NCI-H2196 (cell line): ENCODE data around the gene NPFFR2.
"Not testable (repeated sequence)": the region's sequence is repeated elsewhere in the genome, so short reads cannot be mapped to it uniquely, and the experiment has no call there.

Experiments used
- DNase-seq: peaks from one replicate; lab custom pipeline; 2025; ENCODE audit not compliant: unreplicated experiment; lab: John Stamatoyannopoulos, UW

The NPFFR2 gene

DNA sequence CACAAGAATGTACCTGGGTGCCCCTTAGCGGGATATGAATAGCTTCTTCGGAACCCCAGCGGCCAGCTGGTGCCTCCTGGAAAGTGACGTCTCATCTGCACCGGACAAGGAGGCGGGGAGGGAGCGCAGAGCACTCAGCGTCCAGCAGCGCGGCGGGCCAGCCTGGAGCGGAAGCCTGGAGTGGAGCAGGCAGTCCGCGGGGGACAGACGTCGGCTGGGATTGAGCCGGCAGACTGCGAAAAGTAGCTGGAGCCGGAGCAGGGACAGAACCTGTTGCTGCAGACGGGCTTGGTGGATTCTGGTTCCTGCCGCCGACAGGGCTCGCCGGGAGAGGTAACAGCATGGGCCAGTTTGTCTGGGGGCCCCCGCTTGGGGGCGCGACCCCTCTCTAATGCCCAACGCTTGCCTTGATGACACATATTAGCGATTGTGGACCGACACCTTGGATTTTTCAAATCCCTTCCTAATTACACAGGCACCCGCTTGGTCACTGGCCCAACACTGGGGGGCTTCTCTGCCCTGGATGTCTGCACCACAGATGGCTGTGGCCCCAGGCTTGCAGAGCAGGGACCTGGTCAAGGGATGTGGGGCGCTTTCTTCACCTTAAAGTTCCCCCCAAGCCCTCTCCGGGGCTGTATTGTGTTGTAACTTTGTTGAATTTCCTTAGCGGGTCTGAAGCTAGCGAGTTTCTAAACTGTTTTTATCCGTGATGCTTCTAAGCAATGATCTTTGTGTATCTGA lies at the start of gene NPFFR2:
Gene NPFFR2, plus strand, starts transcription at position 133 of the 741 bp plus-strand sequence. CDS start 96,592 bp downstream, outside the sequence.
- no peak for DNase-seq

DNA sequence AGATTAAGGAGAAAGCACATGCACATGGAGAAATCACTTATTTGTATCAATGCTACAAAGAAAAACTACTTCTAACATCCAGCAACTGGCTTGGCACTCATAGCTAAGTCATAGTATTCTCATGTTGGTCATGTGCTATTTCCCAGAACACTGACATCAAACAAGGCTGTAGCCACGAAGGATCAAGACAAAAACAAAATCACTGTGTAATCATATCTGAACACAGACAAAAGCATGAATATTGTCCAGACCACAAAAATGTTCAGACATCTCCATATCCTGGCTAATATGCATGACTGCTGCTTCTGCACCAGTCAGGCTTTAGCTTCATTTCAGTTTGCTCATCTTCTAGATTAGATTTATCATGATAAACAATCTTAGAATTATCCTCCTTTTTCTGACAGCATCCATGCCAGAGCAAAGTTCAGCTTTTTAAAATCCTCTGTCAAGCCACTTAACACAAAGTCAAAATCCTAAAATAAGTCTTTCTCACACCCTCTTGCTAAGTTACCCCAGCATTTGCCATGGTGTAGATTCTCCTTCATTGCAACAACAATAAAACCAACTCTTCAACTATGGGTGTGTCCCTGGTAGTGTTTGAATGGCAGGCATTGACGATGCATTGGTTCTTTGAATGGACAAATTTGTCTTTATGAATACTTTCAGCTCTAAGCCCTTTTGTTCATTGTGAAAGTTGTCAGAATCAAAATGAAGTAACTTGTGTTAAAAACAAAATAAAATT lies 39.1 kb upstream of the NPFFR2 start:
- DNase-seq, result no peak

DNA sequence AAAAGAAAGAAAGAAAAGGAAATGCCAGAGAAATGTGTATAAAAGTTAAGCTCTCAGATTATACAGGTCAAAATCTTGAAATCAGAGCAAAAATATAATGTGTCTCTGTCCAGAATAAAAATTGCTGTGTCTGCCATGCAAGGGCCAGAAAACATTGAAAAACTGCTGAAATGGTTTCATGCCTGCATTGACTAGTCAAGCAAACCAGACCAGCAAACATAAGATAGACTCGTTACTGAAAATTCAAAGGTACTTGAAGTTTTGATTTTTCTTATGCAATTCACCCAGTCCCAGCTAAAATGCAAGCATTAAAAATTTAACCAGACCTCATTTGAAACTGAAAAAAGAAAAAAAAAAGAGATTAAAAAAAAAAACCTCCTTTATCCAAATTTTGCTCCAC lies 37.2 kb upstream of the NPFFR2 start:
- DNase-seq, result no peak

DNA sequence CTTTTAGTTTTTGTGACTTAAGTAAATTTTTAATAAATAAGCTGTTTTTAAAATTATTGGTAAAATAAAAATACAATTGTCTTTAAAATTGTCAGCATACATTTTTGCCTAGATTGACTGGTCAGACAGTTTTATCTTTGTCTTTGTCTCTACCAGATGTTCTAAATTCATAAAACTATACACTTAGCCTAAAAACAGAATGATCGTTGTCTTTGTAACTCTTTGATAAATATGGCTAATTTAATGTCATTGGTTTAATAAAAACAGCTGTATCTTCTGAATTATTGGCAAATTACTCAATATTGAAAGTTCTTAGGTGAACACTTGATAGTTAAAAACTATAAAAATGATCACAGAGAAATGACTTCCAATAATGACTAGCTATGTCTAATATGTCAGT lies 36.5 kb upstream of the NPFFR2 start:
- DNase-seq, result no peak

DNA sequence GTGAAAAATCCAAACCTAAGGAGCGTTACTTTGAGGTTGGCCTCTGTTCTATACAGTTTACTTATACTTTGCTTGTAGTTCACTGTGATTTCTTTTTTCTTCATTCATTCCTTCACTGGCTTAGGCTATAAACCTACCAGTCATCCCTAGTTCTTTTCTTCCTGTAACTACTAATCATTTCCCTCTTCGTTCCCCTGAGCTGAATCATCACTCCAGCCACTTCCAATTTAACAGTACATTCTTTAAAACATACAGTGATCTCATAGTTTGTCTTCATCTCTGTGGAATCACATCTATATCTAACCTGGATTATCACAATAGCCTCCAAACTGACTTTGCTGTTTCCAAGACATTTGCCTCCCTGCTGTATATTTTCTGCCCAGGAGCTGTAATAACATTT lies 25.2 kb upstream of the NPFFR2 start:
- DNase-seq, result no peak

DNA sequence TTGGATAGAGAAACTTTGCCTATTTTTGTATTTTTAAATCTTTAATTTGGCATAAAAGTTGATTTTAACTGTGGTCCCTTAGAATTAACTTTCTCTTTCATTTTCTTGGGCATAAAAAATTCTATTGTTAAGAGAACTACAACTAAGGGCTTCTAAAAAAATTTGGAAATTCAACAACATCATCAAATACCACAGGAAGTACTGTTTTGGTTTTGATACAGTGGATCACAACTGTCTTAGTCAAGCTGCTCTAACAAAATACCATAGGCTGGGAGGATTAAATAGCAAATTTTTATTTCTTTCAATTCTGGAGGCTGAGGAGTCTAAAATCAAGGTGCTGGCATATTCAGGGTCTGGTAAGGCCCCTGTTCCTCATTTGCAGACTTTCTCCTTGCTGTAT lies 19.9 kb upstream of the NPFFR2 start:
- DNase-seq, result no peak

DNA sequence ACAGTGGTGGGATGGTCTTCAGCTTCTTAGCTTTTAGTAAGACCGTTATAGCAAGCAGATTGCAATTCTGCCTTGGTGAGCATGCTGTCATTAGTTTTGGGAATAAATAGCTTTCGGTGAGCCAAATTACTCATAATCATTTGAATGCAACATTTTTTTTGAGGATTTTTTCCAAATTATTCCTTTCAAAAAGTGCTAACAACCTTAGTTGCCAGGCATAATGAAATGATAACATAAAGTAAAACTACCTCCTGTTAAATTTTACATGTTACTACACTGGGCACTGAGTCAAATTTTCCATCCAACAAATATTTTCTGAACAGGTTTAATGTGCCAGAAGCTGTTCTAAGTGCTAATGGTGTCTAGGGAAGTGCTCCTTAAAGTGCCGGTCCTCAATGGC lies 15.8 kb upstream of the NPFFR2 start:
- DNase-seq, result no peak

DNA sequence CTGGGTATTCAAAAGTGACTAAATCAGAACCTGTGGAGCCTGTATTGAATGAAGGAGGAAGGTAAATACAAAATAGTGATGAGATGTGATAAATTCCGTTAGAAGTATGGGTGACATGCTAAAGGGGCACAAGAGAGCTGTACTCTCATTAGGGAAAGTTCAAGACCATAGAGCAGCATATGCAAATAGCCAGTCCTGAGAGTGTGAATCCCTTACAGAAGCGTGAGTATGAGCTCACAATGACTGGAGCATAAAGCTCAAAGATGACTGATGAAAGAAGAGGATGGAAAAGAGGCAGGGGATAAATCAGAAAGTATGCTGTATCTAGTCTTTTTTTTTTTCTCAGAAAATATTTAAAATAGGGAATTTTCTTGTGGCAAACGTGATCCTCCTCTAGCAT lies 12.1 kb upstream of the NPFFR2 start:
- DNase-seq, result no peak

DNA sequence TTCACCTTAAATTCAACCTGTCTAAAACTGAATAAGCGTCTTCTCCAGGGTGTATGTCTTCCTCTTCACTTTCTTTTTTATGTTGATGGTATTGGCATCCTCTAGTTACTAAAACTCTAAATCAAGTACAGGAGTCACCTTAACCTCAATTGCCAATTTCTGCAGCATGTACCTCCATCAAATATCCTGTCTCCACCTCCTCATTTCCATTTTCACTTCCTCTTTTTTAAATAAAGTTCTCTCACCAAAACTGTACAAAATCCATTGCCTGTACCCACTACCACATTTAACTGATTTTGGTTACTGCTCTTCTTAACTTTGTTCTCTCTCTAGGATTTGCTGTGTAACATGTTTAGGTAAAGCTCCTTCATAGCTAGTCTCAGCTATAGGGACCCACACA lies 9.2 kb upstream of the NPFFR2 start:
- no peak for DNase-seq

DNA sequence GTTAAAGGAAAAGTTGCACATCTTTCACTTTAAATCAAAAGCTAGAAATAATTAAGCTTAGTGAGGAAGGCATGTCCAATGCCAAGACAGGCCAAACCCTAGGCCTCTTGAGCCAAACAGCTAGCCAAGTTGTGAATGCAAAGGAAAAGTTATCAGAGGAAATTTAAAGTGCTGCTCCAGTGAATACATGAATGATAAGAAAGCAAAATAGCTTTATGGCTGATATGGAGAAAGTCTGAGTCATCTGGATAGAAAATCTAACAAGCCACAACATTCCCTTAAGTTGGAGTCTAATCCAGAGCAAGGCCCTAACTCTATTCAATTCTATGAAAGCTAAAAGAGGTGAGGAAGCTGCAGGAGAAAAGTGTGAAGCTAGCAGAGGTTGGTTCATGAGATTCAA lies 23.8 kb downstream of the NPFFR2 start:
- DNase-seq, result no peak

DNA sequence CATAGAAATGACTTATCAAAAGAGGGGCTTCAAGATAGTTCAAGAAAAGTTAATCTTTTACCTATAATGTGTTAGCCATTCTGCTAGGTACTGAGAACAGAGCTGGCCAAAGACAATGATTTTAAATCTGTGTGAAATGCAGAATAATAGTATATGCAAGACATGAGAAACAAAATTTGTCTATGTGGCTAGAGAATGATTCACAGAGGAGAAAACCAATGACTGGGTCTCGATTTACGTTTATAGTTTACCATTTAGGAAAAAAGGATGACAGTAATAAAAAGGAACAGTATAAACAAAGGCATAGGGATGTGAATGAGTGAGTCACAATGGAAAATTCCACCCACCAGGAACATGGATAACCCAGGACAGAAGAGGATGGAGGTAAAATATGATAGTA lies 31.9 kb downstream of the NPFFR2 start:
- DNase-seq, result no peak

DNA sequence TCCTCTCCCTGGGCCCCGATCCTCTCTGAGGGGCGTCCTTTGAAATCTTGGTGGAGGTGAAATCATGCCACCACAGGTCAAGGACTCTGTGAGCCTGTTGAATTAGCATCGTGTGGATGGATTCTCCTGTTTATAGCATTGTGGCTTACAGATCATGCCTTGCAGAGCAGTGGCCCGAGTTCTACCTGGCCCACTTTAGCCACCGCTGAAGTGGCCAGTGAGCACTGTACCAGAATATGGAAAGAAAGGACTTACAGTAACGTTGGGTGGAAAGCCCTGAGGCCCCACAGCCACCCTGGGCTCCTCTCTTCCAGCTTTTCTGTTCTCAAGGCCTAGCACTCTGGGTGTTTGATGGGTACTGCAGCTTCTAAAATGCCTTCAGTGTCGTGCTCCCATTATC lies 35.3 kb downstream of the NPFFR2 start:
- no peak for DNase-seq

DNA sequence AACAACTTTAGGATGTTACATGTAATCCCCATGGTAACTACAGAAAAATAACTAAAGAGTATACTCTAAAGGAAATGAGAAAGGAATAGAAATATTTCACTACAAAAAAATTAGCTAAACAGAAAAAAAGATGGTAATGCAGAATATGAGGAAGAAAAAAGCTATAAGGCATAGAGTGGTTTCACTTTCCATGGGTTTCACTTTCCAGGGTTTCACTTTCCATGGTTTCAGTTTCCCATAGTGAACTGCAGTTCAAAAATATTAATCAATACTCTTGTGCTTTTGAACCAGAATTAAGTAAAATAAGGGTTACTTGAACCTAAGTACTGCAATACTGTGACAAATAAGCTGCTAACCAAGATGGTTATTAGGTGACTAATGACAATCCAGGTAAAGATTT lies 42.0 kb downstream of the NPFFR2 start:
- no peak for DNase-seq

DNA sequence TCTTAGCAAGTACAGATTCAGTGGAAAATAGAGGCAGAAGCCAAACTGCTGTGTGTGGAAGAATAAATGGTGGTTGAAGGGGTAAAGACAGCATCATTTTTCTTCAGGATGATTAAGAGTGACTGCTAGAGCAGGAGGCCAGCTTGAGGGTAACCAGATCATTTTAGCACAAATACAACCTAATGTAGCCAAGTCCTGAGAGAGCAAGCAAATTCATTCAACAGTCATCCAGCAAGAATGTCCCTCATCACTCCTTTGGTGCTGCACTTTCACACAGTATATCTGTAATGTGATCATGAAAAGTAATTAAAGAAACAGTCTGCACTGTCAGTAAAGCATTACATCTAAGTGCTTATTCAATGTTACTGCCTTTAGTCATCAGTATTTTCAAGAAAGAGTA lies 44.8 kb downstream of the NPFFR2 start:
- no peak for DNase-seq

DNA sequence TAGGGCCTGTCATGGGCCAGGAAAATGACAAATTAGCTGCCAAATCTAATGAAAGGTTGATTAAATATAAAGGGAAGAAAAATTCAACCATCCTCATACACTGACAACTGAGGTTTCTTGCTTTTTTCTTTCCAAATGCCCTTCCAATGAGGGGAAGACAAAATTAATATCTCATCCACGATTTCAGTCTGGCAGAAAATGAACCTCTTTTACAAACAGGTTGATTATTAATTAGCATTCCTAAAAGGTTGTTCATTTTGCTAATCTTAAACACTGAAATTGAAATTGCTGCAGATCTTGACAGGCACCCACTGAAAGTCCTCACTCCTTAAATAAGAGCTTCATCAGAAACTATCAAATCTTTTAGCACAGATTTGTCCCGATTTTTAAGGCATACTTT lies 45.5 kb downstream of the NPFFR2 start:
- DNase-seq, result no peak

DNA sequence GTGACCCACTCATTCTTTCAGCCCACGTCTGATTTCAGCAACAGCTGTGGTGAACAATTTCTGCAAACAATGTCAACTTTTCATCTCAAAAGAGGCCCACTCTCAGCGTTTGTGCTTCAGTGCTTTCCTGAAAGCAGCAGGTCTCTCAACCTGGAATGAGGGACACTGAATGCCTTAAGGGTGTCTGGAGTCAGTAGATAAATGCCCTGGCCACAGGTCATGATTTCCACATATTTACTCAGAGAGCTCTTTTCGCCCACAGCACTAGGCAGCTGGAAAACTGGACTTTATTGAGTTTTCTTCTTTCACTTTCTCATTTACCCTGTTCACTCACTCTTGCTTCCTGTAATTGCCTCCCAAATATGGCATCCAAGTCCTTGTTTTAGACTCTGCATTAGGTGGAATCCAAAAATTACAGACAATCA lies 52.8 kb downstream of the NPFFR2 start:
- no peak for DNase-seq

DNA sequence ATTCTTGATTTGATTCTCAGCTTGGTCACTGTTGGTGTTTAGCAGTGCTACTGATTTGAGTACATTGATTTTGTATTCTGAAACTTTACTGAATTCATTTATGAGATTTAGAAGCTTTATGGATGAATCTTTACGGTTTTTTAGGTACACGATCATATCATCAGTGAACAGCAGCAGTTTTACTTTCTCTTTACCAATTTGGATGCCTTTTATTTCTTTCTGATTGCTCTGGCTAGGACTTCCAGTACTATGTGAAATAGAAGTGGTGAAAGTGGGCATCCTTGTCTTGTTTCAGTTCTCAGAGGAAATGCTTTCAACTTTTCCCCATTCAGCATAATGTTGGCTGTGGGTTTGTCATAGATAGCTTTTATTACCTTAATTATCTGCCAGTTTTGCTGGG lies 58.8 kb downstream of the NPFFR2 start:
- DNase-seq, result not testable (repeated sequence)

DNA sequence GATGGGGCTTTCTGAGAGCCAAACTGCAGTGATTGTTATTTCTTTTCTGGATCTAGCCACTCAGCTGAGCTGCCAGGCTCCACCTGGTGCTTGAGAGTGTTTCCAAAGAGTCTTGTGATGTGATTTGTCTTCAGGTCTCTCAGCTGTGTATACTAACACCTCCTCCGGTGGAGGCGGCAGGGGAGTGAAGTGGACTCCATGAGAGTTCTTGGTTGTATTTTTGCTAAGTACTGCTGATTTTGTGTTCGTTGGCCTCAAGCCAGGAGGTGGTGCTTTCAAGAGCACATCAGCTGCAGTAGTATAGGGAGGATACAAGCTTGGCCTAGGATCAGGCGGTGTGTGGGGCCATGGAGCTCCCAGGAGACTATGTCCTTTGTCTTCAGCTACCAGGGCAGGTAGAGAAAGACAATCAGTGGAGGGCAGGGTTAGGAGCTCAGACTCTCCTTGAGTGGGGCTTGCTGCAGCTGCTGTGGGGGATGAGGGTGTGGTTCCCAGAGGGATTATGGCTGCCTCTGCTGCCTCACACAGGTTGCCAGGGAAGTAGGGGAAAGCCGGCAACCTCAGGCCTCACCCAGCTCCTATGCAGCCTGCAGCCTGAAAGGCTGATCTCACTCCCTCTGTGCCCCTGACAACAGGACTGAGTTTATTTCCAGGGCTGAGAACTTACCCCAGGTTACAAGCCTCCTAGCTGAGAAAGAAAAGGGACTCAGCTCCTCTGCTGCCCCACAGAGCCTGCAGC lies 62.4 kb downstream of the NPFFR2 start:
- no peak for DNase-seq

DNA sequence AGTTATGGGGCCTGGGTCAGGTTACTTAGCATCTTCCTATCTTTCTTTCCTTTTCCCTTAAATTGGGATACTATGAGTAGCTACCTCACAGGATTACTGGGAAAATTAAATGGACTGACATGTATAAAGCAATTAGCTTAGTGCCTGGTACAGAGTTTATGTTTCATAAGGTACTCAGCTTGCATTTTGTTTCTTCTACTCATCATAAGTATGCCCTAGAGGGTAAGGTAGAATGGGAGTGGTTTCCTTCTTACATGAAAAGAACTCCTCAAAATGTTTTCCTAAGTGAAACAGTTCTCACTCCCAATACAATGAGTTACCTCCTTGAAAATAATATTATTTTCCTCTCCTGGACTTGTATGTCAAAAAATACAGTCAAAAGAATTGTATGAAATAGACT lies 75.7 kb downstream of the NPFFR2 start:
- no peak for DNase-seq

DNA sequence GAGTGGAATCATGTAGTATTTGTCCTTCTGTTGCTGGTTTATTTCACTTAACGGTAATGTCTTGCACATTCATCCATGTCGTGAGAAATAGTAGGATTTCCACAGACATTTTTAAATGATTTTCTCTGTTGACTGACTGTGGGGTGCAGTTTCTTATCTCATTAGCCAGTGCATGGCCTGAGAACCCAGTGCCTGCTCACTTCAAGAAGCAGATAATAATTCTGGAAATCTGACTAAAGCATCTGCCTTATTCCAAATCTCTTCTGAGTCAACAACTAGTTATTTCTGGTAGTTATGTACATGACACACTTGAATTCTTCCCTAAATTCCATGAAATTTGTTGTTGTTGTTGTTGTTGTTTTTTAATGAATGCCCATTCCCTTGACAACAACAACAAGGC lies 77.6 kb downstream of the NPFFR2 start:
- no peak for DNase-seq

DNA sequence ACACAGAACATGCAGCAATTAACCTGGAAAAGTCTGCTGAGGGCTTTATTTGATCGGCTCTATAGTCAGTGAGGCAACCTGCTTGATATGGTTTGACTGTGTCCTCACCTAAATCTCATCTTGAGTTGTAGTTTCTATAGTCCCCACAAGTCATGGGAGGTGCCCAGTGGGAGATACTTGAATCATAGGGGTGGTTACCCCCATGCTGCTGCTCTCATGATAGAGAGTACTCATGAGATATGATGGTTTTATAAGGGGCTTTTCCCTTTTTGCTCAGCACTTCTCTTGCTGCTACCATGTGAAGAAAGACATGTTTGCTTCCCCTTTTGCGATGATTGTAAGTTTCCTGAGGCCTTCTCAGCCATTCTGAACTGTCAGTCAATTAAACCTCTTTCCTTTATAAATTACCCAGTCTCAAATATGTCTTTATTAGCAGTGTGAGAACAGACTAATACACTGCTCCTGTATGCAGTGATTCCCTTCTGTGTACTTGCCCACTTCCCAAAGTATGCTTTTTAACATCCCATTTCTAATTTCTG lies 78.2 kb downstream of the NPFFR2 start:
- DNase-seq, result no peak

DNA sequence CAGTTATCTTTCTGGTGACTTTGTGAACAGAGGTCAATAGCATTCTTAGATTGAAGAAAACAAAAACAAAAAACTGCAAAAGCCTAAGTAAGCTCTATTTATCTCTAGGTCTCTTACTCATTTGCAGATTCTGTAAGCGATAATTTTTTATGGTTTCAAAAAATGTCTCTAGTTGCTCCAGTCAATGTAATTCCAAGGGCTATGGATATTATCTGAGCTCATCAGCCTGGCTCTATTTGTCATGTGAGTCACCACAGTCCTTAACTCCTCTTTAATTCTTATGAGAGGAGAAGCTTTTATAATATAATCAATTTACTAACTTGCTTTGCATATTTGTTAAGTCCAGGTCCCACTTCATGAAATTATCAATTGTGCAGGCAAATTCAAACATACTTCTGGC lies 79.1 kb downstream of the NPFFR2 start:
- DNase-seq, result no peak
